HUDEP-2 (cell line): ENCODE data around the gene KMO.

ENCODE experiments used
- DNase-seq, 76 experiments: peaks; one replicate each; lab custom pipeline; 2025; ENCODE audit not compliant: unreplicated experiment in 76 of 76; lab: John Stamatoyannopoulos, UW

The KMO gene

DNA sequence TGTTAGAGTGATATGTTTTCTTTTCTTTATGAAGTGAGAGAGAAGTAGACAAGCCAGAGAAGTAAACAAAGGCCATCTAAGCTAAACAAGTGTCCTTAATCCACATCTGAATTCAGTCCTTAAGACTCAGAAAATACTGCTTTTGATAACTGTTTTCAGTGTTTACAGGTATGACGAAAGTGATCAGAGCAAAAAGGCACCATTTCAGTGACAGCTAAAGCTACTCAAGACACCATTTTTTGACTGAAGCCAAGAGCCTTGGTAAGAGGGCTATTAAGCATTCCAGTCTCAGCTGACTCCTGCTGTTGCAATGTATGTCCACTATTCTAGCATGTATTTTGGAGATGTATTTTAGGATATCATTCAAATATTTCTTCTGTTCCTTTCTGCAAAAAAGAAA lies 4.1 kb downstream of the KMO start:
- no peak for DNase-seq

DNA sequence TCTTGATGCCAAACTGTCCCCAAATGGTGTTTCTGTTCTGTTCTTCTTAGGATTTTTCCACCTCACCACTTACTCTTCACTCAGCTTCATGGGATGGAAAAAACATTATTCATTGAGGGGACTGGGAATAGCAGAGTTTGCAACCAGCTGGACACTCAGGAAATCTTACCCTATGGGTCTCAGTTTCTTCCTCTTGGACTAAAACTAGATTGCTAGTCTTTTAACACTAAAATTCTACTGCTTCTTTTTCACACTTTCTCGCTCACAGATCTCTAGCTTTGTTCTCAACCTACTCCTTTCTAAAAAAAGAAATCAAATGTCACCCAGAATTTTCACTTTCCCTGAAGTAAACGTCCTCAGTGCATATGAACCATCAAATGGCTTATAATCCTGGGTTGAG lies 4.8 kb downstream of the KMO start:
- DNase-seq, result no peak

DNA sequence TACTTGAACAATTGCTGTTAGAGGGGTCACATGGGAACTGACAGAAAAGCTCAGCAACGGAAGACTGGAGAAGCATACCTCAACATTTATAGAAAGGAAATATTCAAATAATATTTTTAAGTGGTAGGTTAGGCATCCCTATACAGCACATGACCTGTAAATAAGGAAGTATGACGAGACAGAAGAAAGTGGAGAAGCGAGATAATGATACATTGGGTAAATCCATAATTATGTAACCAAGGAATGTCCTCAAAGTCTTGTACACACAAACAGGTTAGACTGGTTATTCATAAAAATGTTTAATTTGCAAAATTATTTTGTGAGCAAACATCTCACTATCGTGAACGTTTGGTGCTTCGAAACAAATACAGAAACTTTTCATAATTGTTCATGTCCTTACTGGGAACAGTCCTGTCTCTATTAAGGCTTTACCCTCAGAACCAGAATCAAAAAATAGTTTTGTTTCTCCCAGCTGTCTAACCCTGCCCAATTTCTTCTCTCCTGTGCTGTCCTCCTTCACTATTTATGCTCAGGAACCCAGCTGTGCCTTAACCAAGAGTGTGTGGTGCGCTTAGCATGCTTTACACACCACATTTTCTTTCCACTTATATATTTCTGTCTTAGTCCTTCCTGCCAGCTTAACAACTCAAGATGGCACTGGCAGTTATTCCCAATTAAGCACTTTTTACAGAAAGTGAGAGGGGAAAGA lies 10.2 kb downstream of the KMO start:
- no peak for DNase-seq

DNA sequence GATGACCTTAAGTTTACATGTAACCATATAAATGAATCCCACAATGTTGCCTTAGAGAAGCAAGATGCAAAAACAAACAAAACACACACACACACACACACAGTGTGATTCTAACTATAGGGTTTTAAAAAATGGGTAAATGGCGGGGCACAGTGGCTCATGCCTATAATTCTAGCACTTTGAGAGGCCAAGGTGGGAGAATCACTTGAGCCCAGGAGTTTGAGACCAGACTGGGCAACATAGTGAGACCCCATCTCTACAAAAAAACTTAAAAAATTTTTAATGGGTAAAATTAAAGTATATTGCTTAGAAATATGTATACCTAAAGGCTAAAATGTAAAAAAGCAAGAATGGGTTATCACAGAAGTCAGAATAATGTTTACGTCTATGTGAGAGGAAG lies 15.8 kb downstream of the KMO start:
- no peak for DNase-seq

DNA sequence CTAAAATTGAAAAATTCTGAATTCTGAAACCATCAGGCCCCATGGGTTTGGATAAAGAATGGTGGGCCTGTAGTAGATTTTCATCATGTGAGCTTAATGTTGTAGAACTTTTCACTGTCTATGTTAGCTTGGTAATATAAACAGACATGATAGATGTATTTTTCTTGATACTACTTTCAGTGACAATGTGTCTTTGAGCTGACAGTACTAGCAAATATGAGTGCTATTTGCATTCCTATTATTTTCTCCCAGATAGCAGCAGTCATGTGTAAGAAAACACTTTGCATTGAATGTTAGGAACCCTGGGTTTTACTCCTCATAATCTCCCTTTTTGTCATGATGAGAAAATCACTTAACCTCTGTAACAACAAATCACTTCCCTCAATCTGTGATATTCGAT lies 18.1 kb downstream of the KMO start:
- no peak for DNase-seq

DNA sequence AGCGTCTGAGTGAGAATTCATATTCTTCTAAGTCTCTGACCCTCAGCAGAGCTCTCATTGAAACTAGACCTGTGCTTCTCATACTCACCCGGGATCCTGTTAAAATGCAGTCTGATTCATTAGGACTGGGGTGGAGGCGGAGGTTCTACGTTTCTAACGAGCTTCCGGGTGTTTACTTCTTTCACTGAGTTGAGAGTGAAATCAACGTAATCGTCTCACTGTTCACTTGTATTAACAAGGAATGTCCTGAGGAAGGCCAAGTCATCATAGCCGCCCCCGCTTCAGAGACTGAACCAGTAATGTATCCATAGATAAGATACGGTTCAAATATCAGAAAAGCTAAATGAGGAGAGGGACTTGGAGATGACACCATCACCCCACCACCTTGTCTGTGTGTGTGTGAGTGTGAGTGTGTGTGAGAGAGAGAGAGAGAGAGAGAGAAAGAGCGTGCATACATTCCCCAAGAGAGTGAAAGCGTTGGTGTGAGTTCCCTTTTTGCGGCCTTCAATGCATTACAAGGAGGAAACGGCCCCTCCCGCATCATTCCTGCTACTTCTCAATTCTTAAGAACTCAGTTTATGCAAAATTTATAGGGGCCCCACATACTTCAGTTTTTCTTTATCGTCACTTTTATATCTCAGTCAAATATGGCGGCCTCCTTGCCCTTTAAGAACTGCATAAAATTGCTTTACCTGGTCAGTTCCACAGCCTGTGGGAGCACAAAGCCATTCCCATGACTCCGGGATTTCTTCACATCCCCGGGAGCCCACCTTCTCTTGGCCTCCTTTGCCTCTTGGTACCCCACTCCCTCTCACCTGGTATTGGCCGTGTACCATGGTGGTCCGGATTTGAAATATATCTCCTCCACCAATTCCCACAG lies 19.8 kb downstream of the KMO start:
- no peak for DNase-seq

DNA sequence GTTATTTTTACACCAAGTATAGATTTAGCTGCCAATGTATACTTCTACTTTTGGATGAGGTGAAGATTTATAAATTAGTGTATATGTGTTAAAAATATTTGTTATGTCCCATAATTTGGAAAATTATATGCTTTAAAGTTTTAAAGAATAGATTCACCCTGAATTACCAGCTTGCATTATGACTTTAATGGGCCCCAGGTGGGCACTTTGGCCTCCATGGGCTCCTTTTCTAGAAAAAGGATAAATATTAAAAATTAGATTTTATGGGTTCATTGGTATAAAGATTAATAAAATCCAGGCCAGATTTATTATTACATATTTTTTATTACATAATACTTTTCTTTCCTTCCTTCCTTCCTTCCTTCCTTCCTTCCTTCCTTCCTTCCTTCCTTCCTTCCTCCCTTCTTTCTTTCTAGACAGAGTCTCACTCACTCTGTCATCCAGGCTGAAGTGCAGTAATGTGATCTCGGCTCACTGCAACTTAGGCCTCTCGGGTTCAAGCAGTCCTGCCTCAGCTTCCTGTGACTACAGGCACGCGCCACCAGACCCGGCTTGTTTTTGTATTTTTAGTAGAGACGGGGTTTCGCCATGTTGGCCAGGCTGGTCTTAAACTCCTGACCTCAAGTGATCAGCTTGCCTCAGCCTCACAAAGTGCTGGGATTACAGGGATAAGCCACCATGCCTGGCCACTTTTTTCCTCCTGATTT lies 21.9 kb downstream of the KMO start:
- no peak for DNase-seq

DNA sequence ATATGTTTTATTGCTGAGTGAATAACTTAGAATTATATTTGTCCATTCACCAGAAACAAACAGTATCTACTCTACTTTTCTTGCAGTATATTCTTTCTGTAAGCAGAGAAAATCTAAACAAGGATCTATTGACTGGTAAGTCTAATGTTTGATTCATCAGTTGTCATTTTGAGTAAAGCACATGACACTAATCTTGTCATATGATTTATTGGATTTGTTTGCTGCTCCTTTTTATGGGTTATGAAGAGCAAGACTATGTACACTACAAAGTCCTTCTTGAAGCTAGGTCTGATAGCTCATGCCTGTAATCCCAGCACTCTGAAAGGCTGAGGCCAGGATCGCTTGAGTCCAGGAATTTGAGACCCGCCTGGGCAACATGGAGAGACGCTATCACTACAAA lies 23.3 kb downstream of the KMO start:
- no peak for DNase-seq

DNA sequence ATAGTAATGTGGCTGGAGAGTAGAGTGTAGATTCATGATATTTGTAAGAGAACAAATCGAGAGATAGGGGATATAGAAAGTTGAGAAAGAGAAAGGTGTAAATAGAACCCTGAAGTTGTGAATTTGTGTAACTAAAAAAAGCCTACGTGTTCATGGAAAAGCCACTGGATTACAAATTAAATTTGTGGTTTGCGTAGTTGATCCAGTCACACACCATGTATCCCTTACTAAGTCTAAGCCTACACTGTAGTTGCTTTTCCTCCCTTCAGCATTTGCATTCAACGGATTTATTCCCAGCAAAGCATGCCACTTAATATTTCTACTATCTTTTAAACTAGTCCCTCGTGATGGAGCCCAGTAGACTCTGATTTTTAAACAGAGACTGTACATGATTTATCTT lies 24.9 kb downstream of the KMO start:
- DNase-seq, result no peak

DNA sequence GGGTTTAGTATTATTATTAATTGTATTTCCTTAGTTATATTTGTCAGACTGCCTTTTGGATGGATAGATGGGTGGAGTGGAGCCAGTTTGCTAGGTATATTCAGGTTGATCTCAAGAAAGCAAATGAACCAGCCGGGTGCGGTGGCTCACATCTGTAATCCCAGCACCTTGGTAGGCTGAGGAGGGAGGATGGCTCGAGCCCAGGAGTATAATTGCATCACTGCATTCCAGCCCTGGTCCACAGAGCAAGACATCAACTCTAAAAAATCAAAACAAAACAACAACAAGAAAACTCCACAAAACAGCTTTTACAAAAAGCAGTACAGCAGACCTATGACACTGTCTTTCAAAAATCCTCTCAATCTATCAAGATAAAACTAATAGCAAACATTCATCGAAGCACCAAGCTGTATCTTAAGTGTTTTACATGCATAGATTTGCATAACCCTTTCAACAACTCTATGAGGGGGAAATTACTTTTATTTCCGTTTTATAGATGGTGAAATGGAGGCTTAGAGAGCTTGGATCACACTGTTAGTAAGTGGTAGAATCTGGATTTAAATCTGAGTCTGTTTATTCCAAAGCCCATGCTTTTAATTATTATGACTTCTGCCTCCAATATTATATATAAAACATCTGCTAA lies 25.5 kb downstream of the KMO start:
- no peak for DNase-seq

DNA sequence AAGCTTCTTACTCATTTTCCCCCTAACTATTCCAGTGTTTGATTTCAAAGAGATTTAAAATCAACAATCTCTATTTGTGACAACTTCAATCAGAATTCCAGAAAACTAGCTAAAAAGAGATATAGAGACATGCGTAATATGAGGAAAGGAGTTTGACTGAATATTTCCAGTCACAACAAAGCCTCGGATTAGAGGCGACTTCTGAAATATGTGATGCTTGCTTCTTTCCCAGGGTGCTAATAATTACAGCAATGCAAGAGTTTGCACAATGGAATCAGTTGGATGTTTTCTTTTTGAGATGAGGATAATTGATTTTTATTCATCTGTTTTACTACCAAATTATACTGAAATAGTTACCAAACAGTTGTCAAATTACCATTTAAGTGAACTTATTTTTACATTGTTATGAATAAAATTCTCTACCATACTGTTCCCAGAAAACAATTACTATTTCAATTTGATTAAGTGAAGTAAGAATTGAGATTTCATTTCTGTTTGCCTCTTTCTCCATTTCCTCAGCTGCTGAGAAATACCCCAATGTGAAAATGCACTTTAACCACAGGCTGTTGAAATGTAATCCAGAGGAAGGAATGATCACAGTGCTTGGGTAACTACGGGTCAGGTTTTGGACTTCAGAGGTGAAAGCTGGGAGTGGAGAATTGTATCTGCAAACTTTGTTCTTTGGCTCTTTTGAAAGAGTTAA lies 28.1 kb downstream of the KMO start:
- no peak for DNase-seq

DNA sequence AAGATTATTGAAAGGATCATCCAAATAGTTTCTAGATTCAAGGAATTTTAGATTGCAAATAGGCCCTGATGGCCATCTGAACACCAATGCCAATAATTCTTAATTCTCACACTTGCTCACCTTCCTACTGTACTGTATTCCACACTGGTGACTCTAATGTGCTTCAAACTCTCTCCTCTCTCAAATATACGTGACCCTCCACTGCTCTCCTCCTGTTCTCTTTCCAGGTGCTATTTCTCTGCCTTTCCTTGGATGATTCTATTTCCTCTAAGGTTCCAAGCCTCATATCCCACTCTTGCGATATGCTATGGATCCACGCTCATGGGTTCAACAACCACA lies 28.6 kb downstream of the KMO start:
- DNase-seq, result no peak

DNA sequence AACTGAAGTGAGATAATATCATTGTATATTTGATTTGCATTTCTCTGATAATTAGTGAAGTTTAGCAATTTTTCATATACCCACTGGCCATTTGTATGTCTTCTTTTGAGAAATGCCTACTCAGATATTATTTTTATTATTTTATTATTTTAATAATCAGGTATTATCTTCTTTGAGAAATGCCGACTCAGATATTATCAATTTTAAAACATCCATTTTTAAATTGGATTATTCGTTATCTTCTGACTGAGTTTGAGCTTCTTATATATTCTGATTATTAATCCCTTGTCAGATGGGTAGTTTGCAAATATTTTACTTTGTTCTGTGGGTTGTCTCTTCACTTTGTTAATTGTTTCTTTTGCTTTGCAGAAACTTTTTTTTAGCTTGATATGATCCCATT lies 37.7 kb downstream of the KMO start:
- no peak for DNase-seq

DNA sequence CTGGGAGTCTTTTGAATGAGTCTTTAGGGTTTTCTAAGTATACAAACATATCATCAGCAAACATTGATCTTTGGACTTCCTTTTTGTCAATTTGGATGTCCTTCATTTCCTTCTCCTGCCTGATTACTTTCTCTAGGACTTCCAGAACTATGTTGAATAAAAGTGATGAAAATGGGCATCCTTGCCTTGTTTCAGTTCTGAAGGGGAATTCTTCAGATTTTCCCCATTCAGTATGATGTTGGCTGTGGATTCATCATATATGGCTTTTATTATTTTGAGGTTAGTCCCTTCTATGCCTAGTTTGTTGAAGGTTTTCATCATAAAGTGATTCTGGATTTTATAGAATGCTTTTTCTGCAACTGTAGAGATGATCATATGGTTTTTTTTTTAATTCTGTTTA lies 42.0 kb downstream of the KMO start:
- DNase-seq, result no peak

DNA sequence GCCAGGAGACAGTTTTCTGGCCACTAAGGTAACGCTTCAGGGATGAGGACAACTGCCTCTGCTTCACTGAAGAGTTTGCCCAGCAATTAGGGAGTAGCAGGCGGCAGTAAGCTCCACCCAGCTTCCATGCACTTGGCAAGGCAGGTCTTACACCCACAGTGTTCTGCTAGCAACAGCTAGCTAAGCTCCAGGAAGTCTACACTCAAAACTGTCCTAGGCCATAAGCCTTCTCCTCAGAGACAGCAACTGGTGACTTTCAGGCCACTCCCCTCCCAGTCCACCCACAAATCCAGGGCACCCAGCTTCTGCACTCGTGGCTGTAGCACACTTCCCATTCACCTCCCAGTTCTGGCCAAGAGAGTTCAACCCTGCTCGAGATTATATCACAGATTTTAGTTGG lies 47.3 kb downstream of the KMO start:
- no peak for DNase-seq

DNA sequence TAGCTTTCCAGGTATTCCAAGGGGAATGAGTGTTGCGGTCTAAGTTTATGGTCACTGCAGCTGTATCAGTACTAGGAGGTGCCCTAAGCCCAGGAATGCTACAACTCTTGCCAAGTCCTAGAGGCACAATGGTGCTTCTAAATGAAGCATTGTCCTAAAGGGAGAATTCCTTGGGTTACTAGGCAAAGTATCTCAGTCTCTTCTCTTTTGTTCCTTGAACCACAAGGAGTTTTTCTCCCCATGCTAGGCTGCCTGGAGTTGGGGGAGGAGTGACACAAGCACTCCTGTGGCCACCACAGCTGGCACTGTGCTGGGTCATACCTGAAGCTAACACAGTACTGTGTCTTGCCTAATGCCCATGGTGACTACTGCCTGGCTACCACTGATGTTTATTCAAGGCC lies 50.7 kb downstream of the KMO start:
- DNase-seq, result no peak

DNA sequence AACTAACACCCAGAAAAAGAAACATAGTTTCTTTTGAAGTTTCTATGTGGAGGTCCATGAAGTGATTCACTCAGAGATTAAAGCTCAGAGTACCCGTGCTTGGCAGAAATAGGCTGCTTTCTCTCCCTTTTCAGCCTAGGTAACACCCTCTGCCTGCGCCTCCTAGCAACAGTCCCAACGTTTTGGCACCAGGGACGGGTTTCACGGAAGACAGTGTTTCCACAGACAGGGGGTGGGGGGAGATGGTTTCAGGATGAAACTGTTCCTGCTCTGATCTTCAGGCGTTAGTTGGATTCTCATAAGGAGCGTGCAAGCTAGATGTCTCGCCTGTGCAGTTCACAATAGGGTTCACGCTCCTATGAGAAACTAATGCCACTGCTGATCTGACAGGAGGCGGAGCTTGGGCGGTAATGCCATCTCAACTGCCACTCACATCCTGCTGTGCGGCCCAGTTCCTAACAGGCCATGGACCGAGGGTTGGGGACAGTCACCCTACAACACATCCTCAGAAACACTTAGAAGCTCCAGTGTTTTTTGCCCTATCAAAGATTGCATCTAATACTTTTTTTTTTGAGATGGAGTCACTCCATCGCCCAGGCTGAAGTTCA lies 54.8 kb downstream of the KMO start:
- no peak for DNase-seq

DNA sequence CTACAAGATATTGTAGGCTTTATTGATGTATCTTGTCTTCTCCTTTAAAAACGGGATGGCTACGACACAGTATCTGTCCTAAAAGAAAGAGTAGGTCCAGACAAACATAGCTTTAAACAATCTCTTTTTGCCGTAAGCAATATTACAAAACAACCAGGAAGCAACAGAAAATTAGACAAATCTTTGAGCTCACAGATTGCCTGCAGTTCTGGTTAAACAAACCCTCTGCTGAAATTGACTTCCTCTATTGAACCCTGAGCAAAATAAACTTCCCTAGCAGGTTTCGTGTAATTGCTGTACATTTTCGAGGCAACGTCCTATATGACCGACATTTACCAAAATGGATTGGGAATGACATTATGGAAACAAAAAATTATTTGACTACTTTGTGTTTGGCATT lies 57.3 kb downstream of the KMO start:
- no peak for DNase-seq

DNA sequence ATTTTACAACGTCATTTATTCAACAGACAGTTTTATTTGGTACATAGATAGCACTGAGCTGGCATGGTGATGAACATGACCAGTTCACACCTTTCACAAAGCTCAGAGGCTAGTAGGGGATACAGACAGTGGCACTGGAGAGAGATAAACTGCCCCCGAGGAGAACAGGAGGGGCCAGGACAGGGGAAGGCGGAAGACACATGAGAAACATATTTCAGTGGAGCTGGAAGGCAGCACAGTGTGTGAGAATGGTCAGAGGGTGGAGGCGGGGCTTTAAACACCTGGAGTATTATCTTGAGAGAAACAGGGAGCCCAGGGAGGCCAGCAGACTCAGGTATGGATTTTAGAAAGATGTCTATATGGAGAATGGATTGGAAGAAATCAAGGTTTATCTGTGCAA lies 58.5 kb downstream of the KMO start:
- no peak for DNase-seq

DNA sequence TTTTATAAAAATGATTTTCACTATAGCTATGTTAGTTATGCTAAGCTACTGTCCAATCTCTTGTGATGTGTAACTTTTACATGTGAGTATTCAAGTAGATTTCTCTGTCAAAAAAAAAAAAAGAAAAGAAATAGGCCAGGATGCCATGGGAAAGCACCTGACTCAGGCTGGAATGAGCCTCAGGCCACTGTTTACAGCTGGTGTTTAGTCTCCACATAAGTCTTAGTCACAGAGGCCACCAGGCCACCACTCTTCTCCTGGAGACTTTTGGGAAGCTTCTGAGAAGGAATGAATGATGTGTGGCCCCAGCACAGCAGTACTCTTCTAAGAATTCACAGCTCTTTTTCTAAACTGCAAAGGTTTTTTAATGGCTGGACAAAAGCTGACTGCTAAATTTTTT lies 59.1 kb downstream of the KMO start:
- DNase-seq, result no peak
